NT2/D1 (cell line): ENCODE results near the gene LHFPL3.

Experiments
- SUZ12 ChIP-seq: IDR thresholded peaks from 2 replicates; pipeline ENCODE4 v1.6.1; 2011; ENCODE audit not compliant: insufficient read length, insufficient read depth; ENCODE audit errors: extremely low read depth
- YY1 ChIP-seq: IDR thresholded peaks from 2 replicates; pipeline ENCODE4 v1.6.1; 2011; ENCODE audit not compliant: insufficient read length, insufficient read depth
- ZNF274 ChIP-seq: IDR thresholded peaks from 2 replicates; pipeline ENCODE4 v1.6.1; 2011; ENCODE audit warnings: mild to moderate bottlenecking, low read depth, low read length

DNA sequence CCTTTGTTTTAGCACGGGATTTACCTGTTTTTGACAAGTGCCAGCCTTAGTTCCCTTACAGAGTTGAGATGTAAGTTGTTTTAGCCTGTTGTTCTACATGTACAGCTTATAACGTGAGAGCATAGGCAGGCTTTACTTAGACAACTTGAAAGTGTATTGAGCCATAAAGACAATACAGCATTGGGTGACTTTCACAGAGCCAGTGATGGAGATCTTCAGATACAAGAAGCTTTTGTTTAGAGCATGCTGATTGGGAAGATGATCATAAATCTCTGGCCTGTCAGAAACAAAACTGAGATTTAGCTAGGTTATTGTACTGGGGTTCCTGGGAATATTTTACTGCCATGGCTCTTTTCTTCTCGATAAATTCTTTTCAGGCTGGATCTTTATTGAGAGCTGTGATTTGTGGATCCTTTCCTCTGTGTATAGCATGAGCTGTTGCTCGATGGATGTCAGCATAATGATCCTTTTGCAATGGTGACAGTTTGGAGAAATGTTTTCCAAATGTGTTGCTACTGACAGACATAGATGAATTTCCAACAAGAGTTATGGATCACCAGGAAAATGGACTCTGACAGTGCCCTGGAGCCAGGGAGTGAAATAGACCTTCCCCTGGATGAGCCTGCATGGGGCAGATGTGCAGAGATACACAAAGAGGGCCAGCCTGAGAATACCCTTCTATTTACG, 30.2 kb downstream of the LHFPL3 start:
- no peak for TF ChIP-seq YY1
- no peak for TF ChIP-seq ZNF274
- no peak for TF ChIP-seq SUZ12
